ENCODE data around the gene IQCC.

IQCC gene

GRCh38 chr1:32195972-32196823 lies 9.3 kb upstream of the IQCC start:
- no peak for DNase-seq (ENCODE audit: low read depth)

- DNase-seq (ENCODE audit: low read depth), result no peak
Measured at GRCh38 chr1:32197074-32197473, 8.4 kb upstream of the IQCC start.

- DNase-seq (ENCODE audit: low read depth), result no peak
Measured at GRCh38 chr1:32197837-32198236, 7.6 kb upstream of the IQCC start.

GRCh38 chr1:32198237-32199042 lies 7.0 kb upstream of the IQCC start:
- DNase-seq (ENCODE audit: low read depth), result no peak

GRCh38 chr1:32199043-32199716 lies 6.3 kb upstream of the IQCC start:
- DNase-seq (ENCODE audit: low read depth), result no peak

GRCh38 chr1:32199717-32200072 lies 5.8 kb upstream of the IQCC start:
- no peak for DNase-seq (ENCODE audit: low read depth)

- peak; percentile 80 for DNase-seq (ENCODE audit: low read depth)
Measured at GRCh38 chr1:32200226-32201010, 5.1 kb upstream of the IQCC start, which contains the start of gene CCDC28B. TSS of gene CCDC28B (plus strand) at chr1:32200595. CDS start at chr1:32201936, 1,341 bp downstream.

- DNase-seq (ENCODE audit: low read depth), result peak; percentile 66
Measured at GRCh38 chr1:32201011-32201855, 4.2 kb upstream of the IQCC start.

- DNase-seq (ENCODE audit: low read depth), result no peak
Measured at GRCh38 chr1:32204943-32205361, 519 bp upstream of the IQCC start.

GRCh38 chr1:32208469-32208868 lies 3.0 kb downstream of the IQCC start:
- DNase-seq (ENCODE audit: low read depth), result no peak

GRCh38 chr1:32208891-32209328 lies 3.4 kb downstream of the IQCC start, which contains the start of gene DCDC2B:
TSS of gene DCDC2B (plus strand) at chr1:32209089. CDS start at chr1:32209094, 5 bp downstream.
- peak; percentile 54 for DNase-seq (ENCODE audit: low read depth)

GRCh38 chr1:32215629-32216480 lies 10.4 kb downstream of the IQCC start:
- DNase-seq (ENCODE audit: low read depth), result peak; percentile 81

- DNase-seq (ENCODE audit: low read depth), result no peak
Measured at GRCh38 chr1:32216566-32216965, 11.1 kb downstream of the IQCC start.

- DNase-seq (ENCODE audit: low read depth), result no peak
Measured at GRCh38 chr1:32219022-32219421, 13.6 kb downstream of the IQCC start.

- DNase-seq (ENCODE audit: low read depth), result no peak
Measured at GRCh38 chr1:32220746-32221580, 15.5 kb downstream of the IQCC start.

GRCh38 chr1:32221581-32221979 lies 16.1 kb downstream of the IQCC start:
- DNase-seq (ENCODE audit: low read depth), result no peak

GRCh38 chr1:32221980-32222755 lies 16.7 kb downstream of the IQCC start, which contains the start of the genes EIF3I and TMEM234:
TSS of gene EIF3I (plus strand) at chr1:32222407. CDS start at chr1:32222442, 35 bp downstream.
TSS of gene TMEM234 (minus strand) at chr1:32222353. CDS start at chr1:32222322, 31 bp downstream.
- DNase-seq (ENCODE audit: low read depth), result peak; percentile 96

- no peak for DNase-seq (ENCODE audit: low read depth)
Measured at GRCh38 chr1:32223683-32224082, 18.2 kb downstream of the IQCC start.

All from ELR (cell line).